Measurements from ENCODE around the gene ITPK1.
"Not testable (repeated sequence)": the region's sequence is repeated elsewhere in the genome, so short reads cannot be mapped to it uniquely, and the experiment has no call there.

DNA sequence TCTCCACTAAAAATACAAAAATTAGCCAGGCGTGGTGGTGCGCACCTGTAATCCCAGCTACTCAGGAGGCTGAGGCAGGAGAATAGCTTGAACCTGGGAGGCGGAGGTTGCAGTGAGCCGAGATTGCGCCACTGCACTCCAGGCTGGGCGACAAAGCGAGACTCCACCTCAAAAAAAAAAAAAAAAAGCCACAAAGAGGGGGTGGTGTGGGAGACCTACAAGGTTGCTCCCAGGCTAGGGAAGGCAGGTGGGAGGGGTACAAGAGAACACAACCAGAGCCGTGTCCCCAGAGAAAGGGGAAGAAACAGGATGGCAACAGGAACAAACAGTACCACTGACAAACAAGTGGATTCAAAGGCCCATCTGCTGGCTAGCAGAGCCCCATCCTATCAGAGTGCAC, 4.2 kb downstream of the ITPK1 start:
- TF ChIP-seq, protein P1, sequence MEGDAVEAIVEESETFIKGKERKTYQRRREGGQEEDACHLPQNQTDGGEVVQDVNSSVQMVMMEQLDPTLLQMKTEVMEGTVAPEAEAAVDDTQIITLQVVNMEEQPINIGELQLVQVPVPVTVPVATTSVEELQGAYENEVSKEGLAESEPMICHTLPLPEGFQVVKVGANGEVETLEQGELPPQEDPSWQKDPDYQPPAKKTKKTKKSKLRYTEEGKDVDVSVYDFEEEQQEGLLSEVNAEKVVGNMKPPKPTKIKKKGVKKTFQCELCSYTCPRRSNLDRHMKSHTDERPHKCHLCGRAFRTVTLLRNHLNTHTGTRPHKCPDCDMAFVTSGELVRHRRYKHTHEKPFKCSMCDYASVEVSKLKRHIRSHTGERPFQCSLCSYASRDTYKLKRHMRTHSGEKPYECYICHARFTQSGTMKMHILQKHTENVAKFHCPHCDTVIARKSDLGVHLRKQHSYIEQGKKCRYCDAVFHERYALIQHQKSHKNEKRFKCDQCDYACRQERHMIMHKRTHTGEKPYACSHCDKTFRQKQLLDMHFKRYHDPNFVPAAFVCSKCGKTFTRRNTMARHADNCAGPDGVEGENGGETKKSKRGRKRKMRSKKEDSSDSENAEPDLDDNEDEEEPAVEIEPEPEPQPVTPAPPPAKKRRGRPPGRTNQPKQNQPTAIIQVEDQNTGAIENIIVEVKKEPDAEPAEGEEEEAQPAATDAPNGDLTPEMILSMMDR (IDR thresholded peaks at IDR 0.05) = not testable (repeated sequence)
- TF ChIP-seq POLR2AphosphoS5 (IDR thresholded peaks at IDR 0.05; ENCODE audit: low read depth, low read length); TCF7L2 (IDR thresholded peaks at IDR 0.05; ENCODE audit: low read depth, low read length); SIN3A (IDR thresholded peaks at IDR 0.05; ENCODE audit: borderline replicate concordance, insufficient read depth, low read depth, low read length): not testable (repeated sequence)
- TF ChIP-seq, protein P2, sequence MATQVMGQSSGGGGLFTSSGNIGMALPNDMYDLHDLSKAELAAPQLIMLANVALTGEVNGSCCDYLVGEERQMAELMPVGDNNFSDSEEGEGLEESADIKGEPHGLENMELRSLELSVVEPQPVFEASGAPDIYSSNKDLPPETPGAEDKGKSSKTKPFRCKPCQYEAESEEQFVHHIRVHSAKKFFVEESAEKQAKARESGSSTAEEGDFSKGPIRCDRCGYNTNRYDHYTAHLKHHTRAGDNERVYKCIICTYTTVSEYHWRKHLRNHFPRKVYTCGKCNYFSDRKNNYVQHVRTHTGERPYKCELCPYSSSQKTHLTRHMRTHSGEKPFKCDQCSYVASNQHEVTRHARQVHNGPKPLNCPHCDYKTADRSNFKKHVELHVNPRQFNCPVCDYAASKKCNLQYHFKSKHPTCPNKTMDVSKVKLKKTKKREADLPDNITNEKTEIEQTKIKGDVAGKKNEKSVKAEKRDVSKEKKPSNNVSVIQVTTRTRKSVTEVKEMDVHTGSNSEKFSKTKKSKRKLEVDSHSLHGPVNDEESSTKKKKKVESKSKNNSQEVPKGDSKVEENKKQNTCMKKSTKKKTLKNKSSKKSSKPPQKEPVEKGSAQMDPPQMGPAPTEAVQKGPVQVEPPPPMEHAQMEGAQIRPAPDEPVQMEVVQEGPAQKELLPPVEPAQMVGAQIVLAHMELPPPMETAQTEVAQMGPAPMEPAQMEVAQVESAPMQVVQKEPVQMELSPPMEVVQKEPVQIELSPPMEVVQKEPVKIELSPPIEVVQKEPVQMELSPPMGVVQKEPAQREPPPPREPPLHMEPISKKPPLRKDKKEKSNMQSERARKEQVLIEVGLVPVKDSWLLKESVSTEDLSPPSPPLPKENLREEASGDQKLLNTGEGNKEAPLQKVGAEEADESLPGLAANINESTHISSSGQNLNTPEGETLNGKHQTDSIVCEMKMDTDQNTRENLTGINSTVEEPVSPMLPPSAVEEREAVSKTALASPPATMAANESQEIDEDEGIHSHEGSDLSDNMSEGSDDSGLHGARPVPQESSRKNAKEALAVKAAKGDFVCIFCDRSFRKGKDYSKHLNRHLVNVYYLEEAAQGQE (IDR thresholded peaks at IDR 0.05; ENCODE audit: insufficient read depth in 1 of 2, low read depth in 2 of 2, low read length in 1 of 2) = not testable (repeated sequence)

All from Panc1 (cell line).